HepG2 (cell line): Measurements from ENCODE around the gene USE1. TPM values are rescaled to one million over a fixed set of nuclear protein-coding genes. Genes with fewer than 3 reads are reported as not detected.

Experiments
- DR1 ChIP-seq: sonication (generic); formaldehyde crosslinking; IDR thresholded peaks from 2 replicates; pipeline ENCODE4 v1.8.0; 2021; ENCODE audit warnings: mild to moderate bottlenecking, missing genetic modification reagents, inconsistent platforms
- FOXM1 ChIP-seq: sonication (generic); formaldehyde crosslinking; IDR thresholded peaks from 2 replicates; pipeline ENCODE4 v1.5.0; 2020; ENCODE audit warnings: missing genetic modification reagents
- GMEB2 ChIP-seq: IDR thresholded peaks from 2 replicates; pipeline ENCODE4 v1.6.1; 2016; ENCODE audit warnings: missing biosample characterization, missing genetic modification reagents, low read depth
- GZF1 ChIP-seq: sonication (generic); formaldehyde crosslinking; IDR thresholded peaks from 2 replicates; pipeline ENCODE4 v1.5.1; 2020; ENCODE audit warnings: mild to moderate bottlenecking, missing genetic modification reagents
- HHEX ChIP-seq: IDR thresholded peaks from 2 replicates; pipeline ENCODE4 v1.6.1; 2016; ENCODE audit warnings: control low read depth
- IRF2 ChIP-seq: IDR thresholded peaks from 2 replicates; pipeline ENCODE4 v1.6.1; 2018; ENCODE audit warnings: missing genetic modification reagents, missing compliant biosample characterization
- KDM2A ChIP-seq: sonication (generic); formaldehyde crosslinking; IDR thresholded peaks from 2 replicates; pipeline ENCODE4 v1.4.0; 2020; ENCODE audit warnings: low read depth, missing genetic modification reagents, borderline replicate concordance
- KLF6 ChIP-seq: IDR thresholded peaks from 2 replicates; pipeline ENCODE4 v1.8.0; 2016; ENCODE audit warnings: missing biosample characterization, missing genetic modification reagents
- PAX8 ChIP-seq: sonication (generic); formaldehyde crosslinking; IDR thresholded peaks from 2 replicates; pipeline ENCODE4 v1.8.0; 2022; ENCODE audit warnings: mild to moderate bottlenecking, missing genetic modification reagents, borderline replicate concordance
- PRDM15 ChIP-seq: sonication (generic); formaldehyde crosslinking; IDR thresholded peaks from 2 replicates; pipeline ENCODE4 v1.4.0; 2020; ENCODE audit warnings: missing genetic modification reagents
- RFX1 ChIP-seq: fragments of 450-650 bp; IDR thresholded peaks from 2 replicates; pipeline ENCODE4 v1.6.1; 2017
- SIX1 ChIP-seq: sonication (generic); formaldehyde crosslinking; IDR thresholded peaks from 2 replicates; pipeline ENCODE4 v1.4.0; 2020; ENCODE audit warnings: missing genetic modification reagents, borderline replicate concordance
- SMAD9 ChIP-seq: sonication (generic); formaldehyde crosslinking; IDR thresholded peaks from 2 replicates; pipeline ENCODE4 v1.5.1; 2020; ENCODE audit warnings: mild to moderate bottlenecking, missing genetic modification reagents
- SMARCC2 ChIP-seq: fragments of 450-650 bp; IDR thresholded peaks from 2 replicates; pipeline ENCODE4 v1.6.1; 2017; ENCODE audit warnings: antibody characterized with exemption, mild to moderate bottlenecking
- SMARCE1 ChIP-seq: fragments of 450-650 bp; IDR thresholded peaks from 2 replicates; pipeline ENCODE4 v1.6.1; 2017; ENCODE audit warnings: borderline replicate concordance
- TGIF2 ChIP-seq: IDR thresholded peaks from 2 replicates; pipeline ENCODE4 v1.6.1; 2016; ENCODE audit warnings: control low read depth, missing compliant biosample characterization
- ZNF24 ChIP-seq: fragments of 450-650 bp; IDR thresholded peaks from 2 replicates; pipeline ENCODE4 v1.6.1; 2017; ENCODE audit warnings: antibody characterized with exemption, mild to moderate bottlenecking
- ZNF296 ChIP-seq: sonication (generic); formaldehyde crosslinking; conservative IDR thresholded peaks from 2 replicates; pipeline ENCODE4 v1.5.0; 2020; ENCODE audit warnings: mild to moderate bottlenecking, missing genetic modification reagents
- ZNF335 ChIP-seq: sonication (generic); formaldehyde crosslinking; IDR thresholded peaks from 2 replicates; pipeline ENCODE4 v1.4.0; 2020; ENCODE audit warnings: missing genetic modification reagents
- ZNF709 ChIP-seq: sonication (generic); formaldehyde crosslinking; IDR thresholded peaks from 2 replicates; pipeline ENCODE4 v1.5.0; 2020; ENCODE audit warnings: mild to moderate bottlenecking, missing genetic modification reagents
- ZNF768 ChIP-seq: sonication (generic); formaldehyde crosslinking; IDR thresholded peaks from 2 replicates; pipeline ENCODE4 v1.4.0; 2020; ENCODE audit warnings: missing genetic modification reagents
- polyA plus RNA-seq, 8 experiments: library from polyadenylated mRNA; depleted of rRNA in 3 of 8; stranded (reverse) in 7 of 8; unstranded in 1 of 8; fragments of >200 nt; fragmentation: Illumina TruSeq in 4 of 8; extraction: Trizol in 4 of 8; gene quantifications; 2 replicates each; pipeline versions ENCODE4 v1.2.1 to v1.2.3, GENCODE V29; 2011 to 2016; ENCODE audit warnings: low read depth in 4 of 8, missing spikeins in 1 of 8, mixed read lengths in 1 of 8; ENCODE audit not compliant: insufficient read depth in 1 of 8
- total RNA-seq, 5 experiments: library from RNA; depleted of rRNA; stranded (reverse); fragments of >200 nt; fragmentation: Illumina TruSeq; extraction: Trizol; gene quantifications; 2 replicates each; pipeline ENCODE4 v1.2.3, GENCODE V29; 2016; ENCODE audit warnings: low read depth in 1 of 5
- TF ChIP-seq, protein P1 (sequence below): sonication (generic); formaldehyde crosslinking; IDR thresholded peaks from 2 replicates; pipeline ENCODE4 v1.4.0; 2020; ENCODE audit warnings: missing genetic modification reagents
- TF ChIP-seq, protein P2 (sequence below): sonication (generic); formaldehyde crosslinking; IDR thresholded peaks from 2 replicates; pipeline ENCODE4 v1.4.0; 2020; ENCODE audit warnings: missing genetic modification reagents
- TF ChIP-seq, protein P3 (sequence below): sonication (generic); formaldehyde crosslinking; IDR thresholded peaks from 2 replicates; pipeline ENCODE4 v1.4.0; 2020; ENCODE audit warnings: mild to moderate bottlenecking, missing genetic modification reagents

Gene USE1
- total and polyA plus RNA-seq, 2 of the 13 experiments (the other 11 are each of a cell fraction or from before 2014, with no cell fraction given): 9.9 to 17.6 TPM

DNA sequence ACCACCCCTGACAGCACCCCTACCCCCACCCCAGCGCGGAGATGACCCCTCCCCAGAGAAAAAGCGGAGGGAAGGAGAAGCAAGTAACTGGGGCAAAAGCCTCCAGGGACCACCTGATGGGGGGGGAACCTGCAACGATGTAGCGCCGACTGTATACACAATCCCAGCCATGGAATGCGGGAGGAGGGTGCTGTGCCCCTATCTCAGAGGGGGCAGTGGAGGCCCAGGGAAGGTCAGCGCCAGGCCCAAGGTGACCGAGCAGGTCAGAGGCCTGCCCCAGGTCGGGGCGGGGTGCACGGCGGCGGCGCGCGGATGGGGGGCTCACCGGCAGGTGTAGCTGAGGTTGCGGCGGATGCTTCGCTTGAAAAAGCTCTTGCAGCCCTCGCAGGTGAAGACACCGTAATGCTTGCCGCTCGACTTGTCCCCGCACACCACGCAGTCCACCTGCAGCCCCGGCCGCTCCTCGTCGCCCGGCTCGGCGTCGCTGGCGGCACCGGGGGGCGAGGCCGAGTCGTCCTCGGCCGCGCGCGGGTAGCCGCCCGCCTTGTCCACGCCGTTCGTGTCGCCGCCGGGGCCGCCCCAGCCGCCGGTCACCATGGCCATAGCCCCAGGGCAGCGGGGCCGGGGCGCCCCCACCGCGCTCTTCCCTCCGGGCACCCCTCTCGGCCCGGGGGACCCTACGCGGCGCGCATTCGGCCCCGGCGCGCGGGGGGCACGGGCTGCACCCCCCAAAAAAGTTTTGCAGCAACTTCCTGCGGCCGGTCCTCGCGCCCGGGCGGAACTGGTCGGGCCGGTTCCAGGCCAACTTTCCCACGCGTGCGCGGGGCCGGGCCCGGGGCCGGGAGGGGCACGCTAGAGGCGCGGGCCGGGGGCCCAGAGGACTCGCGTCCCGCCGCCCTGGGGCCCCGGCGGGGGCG, 29.7 kb downstream of the USE1 start (continued):
- TF ChIP-seq ZNF296 (CRISPR knock-in tag): no peak
- no peak for TF ChIP-seq HHEX (CRISPR knock-in tag)
- no peak for TF ChIP-seq ZNF335 (CRISPR knock-in tag)
- no peak for TF ChIP-seq FOXM1 (CRISPR knock-in tag)
- TF ChIP-seq KDM2A (CRISPR knock-in tag): no peak
- no peak for TF ChIP-seq IRF2
- TF ChIP-seq PAX8: no peak
- TF ChIP-seq SMAD9 (CRISPR knock-in tag): no peak
- no peak for TF ChIP-seq RFX1
- no peak for TF ChIP-seq PRDM15 (CRISPR knock-in tag)
- TF ChIP-seq ZNF709 (CRISPR knock-in tag): 0 out of 2 replicates have a peak, but pooled peaks have one; percentile 39
- no peak for TF ChIP-seq ZNF768 (CRISPR knock-in tag)
- TF ChIP-seq, protein P1, sequence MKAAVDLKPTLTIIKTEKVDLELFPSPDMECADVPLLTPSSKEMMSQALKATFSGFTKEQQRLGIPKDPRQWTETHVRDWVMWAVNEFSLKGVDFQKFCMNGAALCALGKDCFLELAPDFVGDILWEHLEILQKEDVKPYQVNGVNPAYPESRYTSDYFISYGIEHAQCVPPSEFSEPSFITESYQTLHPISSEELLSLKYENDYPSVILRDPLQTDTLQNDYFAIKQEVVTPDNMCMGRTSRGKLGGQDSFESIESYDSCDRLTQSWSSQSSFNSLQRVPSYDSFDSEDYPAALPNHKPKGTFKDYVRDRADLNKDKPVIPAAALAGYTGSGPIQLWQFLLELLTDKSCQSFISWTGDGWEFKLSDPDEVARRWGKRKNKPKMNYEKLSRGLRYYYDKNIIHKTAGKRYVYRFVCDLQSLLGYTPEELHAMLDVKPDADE (CRISPR knock-in tag): no peak
- no peak for TF ChIP-seq GZF1 (CRISPR knock-in tag)
- no peak for TF ChIP-seq ZNF24
- TF ChIP-seq, protein P2, sequence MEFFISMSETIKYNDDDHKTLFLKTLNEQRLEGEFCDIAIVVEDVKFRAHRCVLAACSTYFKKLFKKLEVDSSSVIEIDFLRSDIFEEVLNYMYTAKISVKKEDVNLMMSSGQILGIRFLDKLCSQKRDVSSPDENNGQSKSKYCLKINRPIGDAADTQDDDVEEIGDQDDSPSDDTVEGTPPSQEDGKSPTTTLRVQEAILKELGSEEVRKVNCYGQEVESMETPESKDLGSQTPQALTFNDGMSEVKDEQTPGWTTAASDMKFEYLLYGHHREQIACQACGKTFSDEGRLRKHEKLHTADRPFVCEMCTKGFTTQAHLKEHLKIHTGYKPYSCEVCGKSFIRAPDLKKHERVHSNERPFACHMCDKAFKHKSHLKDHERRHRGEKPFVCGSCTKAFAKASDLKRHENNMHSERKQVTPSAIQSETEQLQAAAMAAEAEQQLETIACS (CRISPR knock-in tag): no peak
- TF ChIP-seq, protein P3, sequence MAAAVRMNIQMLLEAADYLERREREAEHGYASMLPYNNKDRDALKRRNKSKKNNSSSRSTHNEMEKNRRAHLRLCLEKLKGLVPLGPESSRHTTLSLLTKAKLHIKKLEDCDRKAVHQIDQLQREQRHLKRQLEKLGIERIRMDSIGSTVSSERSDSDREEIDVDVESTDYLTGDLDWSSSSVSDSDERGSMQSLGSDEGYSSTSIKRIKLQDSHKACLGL: no peak
- no peak for TF ChIP-seq SMARCC2
- no peak for TF ChIP-seq SMARCE1
- no peak for TF ChIP-seq DR1 (CRISPR knock-in tag)
- no peak for TF ChIP-seq GMEB2
- TF ChIP-seq SIX1: no peak
- no peak for TF ChIP-seq TGIF2 (CRISPR knock-in tag)
- no peak for TF ChIP-seq KLF6 (CRISPR knock-in tag)
